Naive B cell (primary cell): ENCODE results near the gene UST. TPM values are rescaled to one million over a fixed set of nuclear protein-coding genes. Genes with fewer than 3 reads are reported as not detected.
"Not testable (repeated sequence)": the region's sequence is repeated elsewhere in the genome, so short reads cannot be mapped to it uniquely, and the experiment has no call there.

Source experiments
- ATAC-seq, 2 donors: fragments of 150-1000 bp; cut with Tn5 transposase; 2 replicates each; pipeline ENCODE4 v1.10.0; 2021; ENCODE audit warnings: low read depth in 2 of 2, mild to moderate bottlenecking in 2 of 2, moderate library complexity in 2 of 2
- DNase-seq: peaks from one replicate; pipeline ENCODE4 v3.0.0; 2022
- H3K27ac Mint-ChIP-seq, 6 donors: one replicate each; pipeline ENCODE4 v1.8.0; 2020 to 2022; ENCODE audit warnings: mild to moderate bottlenecking in 6 of 6, mixed read lengths in 6 of 6, moderate library complexity in 5 of 6, inconsistent platforms in 2 of 6
- H3K27me3 Mint-ChIP-seq, 3 donors: one replicate each; pipeline ENCODE4 v1.8.0; 2021 to 2022; ENCODE audit warnings: mixed read lengths in 3 of 3, mild to moderate bottlenecking in 1 of 3
- H3K36me3 Mint-ChIP-seq, 2 donors: one replicate each; pipeline ENCODE4 v1.8.0; 2020 to 2022; ENCODE audit warnings: mixed read lengths in 2 of 2, inconsistent platforms in 1 of 2, mild to moderate bottlenecking in 1 of 2
- H3K4me1 Mint-ChIP-seq, 3 donors: one replicate each; pipeline ENCODE4 v1.8.0; 2020 to 2022; ENCODE audit warnings: mixed read lengths in 3 of 3, inconsistent platforms in 1 of 3, mild to moderate bottlenecking in 1 of 3, moderate library complexity in 1 of 3
- H3K4me3 Mint-ChIP-seq, 8 donors: one replicate each; pipeline ENCODE4 v1.8.0; 2020 to 2022; ENCODE audit warnings: mild to moderate bottlenecking in 8 of 8, mixed read lengths in 8 of 8, moderate library complexity in 8 of 8, inconsistent platforms in 2 of 8
- H3K9me3 Mint-ChIP-seq, 7 donors: one replicate each; pipeline ENCODE4 v1.8.0; 2020 to 2022; ENCODE audit warnings: mixed read lengths in 7 of 7, mild to moderate bottlenecking in 5 of 7, inconsistent platforms in 2 of 7, moderate library complexity in 1 of 7
- polyA plus RNA-seq, 6 donors: library from polyadenylated mRNA; unstranded; fragments of 300-500 nt; fragmentation: Illumina TruSeq; gene quantifications; one replicate each; pipeline ENCODE4 v1.2.3, GENCODE V29; 2021; ENCODE audit warnings: low read depth in 6 of 6

The UST gene
- polyA plus RNA-seq, 6 donors from 2014 or later, result 2.8 to 7.2 (median 5.2) TPM

DNA sequence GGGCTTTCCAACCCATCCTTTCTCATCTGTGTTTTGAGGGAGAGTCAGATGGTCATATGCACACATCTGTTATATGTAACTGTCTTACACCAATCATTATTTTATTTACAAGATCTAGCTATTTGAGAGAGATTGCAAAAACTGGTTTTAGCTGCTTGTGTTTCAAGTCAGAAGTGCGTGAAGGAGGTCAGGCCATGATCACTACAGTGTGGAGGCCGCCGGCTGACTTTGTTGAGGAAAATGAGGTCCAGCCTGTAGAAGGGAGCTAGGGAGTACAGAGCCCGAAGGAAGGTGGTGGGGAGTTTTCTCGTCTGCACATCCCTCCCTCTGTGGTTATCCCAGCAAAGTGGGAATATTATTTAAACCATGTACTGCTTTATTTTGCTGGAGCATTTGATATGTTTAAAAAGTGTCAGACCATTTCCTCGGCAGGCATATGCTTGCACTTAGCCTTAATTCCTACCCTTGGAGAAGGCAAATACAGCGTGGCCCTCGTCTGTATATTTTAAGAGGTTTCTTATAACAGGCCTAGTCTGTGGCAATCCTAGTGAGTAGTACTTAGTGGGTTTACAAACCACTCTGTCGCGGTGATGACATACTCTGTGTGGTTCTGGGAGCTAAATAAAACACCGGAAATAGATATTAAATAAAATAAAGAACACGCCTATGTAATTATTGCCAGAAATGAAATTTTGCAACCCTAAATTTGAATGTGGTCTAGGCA, 95.6 kb downstream of the UST start:
- H3K4me1 Mint-ChIP-seq, result peaks cover 18 to 40% (median 34%) of the 10 kb centered on the region in 3 donors
- no peaks in the 10 kb centered on the region for H3K9me3 Mint-ChIP-seq
- DNase-seq (no peak), ATAC-seq (no peak)
- H3K27ac Mint-ChIP-seq, result peak overlapping the region in 2 of 6 donors; percentile 4 to 79
- no peak overlapping the region for H3K4me3 Mint-ChIP-seq
- no peaks in the 10 kb centered on the region for H3K36me3 Mint-ChIP-seq
- no peaks in the 10 kb centered on the region for H3K27me3 Mint-ChIP-seq

DNA sequence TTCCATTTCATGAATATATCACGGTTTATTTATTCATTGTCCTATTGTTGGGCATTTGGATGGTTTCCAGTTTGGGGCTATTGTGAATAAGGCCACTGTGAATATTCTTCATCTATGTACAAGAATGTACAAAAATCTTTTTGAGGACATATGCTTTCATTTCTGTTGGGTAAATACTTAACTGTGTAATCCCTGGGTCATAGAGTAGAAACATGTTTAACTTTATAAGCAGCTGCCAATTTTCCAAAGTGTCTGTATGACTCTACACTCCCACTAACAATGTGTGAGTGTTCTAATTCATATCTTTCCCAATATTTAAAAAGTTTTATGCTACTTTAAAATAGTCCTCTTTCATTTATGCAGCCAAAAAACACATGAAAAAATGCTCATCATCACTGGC, 98.6 kb downstream of the UST start:
- DNase-seq (no peak), ATAC-seq (no peak)
- H3K27me3 Mint-ChIP-seq, result no peaks in the 10 kb centered on the region
- H3K36me3 Mint-ChIP-seq, result no peaks in the 10 kb centered on the region
- H3K4me1 Mint-ChIP-seq, result peaks cover 22 to 49% (median 47%) of the 10 kb centered on the region in 3 donors
- H3K9me3 Mint-ChIP-seq, result no peaks in the 10 kb centered on the region
- peak overlapping the region in 1 of 6 donors; percentile 38 for H3K27ac Mint-ChIP-seq
- no peak overlapping the region for H3K4me3 Mint-ChIP-seq

DNA sequence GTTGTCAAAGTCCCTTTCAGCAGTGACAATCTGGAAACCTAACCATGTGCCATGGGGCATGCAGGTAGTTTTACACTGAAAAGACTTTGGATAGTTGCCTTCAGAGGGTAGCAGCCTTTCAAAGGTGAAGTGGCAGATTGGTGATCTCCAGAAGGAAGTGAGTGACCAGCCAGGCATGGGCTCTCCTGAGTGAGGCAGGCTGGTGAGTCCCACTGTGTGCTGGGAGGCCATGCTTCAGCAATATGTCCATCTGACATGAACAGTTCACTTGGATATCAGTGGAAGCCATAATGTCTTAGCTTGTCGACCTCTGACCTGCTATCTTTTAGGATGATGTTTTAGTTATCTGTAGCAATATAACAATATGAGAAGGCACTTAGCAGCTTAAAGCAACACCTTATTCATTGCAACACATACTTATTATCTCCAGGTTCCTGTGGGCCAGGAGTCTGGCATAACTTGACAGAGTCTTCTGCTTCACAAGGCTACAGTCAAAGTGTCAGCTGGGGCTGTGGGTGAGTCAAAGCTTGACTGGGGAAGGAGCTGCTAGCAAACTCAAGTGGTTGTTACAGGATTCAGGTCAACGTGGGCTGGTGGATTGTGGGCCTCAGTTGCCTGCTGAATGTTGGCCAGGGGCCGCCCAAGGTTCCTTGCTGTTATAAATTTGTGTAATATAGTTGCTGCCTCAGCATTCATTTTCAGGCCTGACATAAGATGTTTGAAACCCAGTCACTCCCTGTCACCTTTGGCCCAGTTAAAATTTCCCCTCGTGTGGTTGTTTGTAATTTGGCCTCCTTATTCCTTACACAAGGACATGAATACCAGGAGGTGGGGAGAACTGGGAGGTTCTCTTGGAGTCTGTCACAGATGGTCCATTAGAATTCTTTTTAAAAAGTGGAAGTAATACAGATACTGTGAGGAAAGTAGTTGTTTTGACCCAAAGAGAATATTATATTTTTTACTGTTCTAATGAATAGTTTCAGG, 100.2 kb downstream of the UST start:
- Mint-ChIP-seq H3K9me3 (no peaks in the 10 kb centered on the region), H3K4me3 (peak overlapping the region in 1 of 8 donors; percentile 20), H3K36me3 (no peaks in the 10 kb centered on the region), H3K27me3 (no peaks in the 10 kb centered on the region), H3K27ac (peak overlapping the region; percentile 9 to 95 (median 68)), H3K4me1 (peaks cover 26 to 57% (median 49%) of the 10 kb centered on the region in 3 donors)
- ATAC-seq (peak in 1 of 2 donors; percentile 18), DNase-seq (no peak)

DNA sequence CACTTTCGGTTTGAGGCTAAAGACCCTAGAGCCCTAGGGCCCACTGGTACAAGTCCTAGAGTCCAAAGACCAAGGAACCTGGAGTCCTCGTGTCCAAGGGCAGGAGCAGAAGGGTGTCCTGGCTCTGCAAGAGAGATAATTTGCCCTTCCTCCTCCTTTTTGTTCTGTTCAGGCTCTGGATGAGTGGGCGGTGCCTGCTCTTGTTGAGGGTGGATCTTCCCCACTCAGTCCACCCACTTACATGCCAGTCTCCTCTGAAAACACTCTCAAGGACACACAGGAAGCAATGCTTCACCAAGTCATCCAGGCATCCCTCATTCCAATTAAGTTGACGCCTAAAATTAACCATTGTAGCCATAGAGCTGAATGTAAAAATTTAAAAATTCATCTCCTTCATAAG, 102.1 kb downstream of the UST start:
- peaks cover 35 to 63% (median 60%) of the 10 kb centered on the region in 3 donors for H3K4me1 Mint-ChIP-seq
- H3K27ac Mint-ChIP-seq, result peak overlapping the region in 1 of 6 donors; percentile 18

DNA sequence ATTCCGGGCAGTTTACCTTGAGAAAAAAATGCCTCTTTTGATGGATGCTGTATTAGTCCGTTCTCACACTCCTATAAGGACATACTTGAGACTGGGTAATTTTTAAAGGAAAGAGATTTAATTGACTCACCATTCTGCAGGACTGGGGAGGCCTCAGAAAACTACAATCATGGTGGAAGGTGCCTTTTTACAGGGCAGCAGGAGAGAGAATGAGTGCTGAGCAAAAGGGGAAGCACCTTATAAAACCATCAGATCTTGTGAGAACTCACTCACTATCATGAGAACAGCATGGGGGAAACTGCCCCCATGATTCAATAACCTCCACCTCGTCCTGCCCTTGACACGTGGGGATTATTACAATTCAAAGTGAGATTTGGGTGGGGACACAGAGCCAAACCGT, 102.6 kb downstream of the UST start:
- Mint-ChIP-seq H3K4me3 (peak overlapping the region in 1 of 8 donors; percentile 35), H3K27ac (peak overlapping the region in 2 of 6 donors; percentile 54 to 87), H3K4me1 (peaks cover 41 to 68% (median 65%) of the 10 kb centered on the region in 3 donors)
- H3K9me3 Mint-ChIP-seq, DNase-seq, H3K27me3 Mint-ChIP-seq, H3K36me3 Mint-ChIP-seq: not testable (repeated sequence)
- peak; percentile 30 to 47 for ATAC-seq

More for the DNA sequence above, 102.1 kb downstream of the UST start:
- ATAC-seq, result no peak
- no peaks in the 10 kb centered on the region for H3K27me3 Mint-ChIP-seq
- DNase-seq, result no peak
- H3K9me3 Mint-ChIP-seq, result peaks cover 0 to 3% (median 0%) of the 10 kb centered on the region in 7 donors
- H3K36me3 Mint-ChIP-seq, result no peaks in the 10 kb centered on the region
- H3K4me3 Mint-ChIP-seq, result no peak overlapping the region

DNA sequence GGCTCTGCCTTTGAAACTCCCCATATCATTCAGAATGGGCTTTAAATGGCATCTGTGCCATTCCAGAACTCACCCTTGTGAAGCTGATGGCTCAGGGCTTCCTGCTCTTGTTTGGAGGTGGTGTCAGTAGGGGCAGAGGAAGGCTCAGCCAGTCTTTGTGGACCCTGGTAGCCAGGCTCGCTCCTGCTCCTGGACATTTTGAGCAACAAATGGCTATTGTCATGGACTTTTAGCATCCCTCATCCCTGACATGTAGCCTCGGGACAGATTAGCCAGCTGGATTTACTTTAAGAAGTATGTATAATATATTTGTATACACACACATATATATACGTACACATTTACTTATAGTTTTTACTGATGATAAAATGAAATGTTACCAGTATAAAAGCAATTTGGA, 104.1 kb downstream of the UST start:
- peaks cover 50 to 79% (median 77%) of the 10 kb centered on the region in 3 donors for H3K4me1 Mint-ChIP-seq
- no peak overlapping the region for H3K27ac Mint-ChIP-seq

DNA sequence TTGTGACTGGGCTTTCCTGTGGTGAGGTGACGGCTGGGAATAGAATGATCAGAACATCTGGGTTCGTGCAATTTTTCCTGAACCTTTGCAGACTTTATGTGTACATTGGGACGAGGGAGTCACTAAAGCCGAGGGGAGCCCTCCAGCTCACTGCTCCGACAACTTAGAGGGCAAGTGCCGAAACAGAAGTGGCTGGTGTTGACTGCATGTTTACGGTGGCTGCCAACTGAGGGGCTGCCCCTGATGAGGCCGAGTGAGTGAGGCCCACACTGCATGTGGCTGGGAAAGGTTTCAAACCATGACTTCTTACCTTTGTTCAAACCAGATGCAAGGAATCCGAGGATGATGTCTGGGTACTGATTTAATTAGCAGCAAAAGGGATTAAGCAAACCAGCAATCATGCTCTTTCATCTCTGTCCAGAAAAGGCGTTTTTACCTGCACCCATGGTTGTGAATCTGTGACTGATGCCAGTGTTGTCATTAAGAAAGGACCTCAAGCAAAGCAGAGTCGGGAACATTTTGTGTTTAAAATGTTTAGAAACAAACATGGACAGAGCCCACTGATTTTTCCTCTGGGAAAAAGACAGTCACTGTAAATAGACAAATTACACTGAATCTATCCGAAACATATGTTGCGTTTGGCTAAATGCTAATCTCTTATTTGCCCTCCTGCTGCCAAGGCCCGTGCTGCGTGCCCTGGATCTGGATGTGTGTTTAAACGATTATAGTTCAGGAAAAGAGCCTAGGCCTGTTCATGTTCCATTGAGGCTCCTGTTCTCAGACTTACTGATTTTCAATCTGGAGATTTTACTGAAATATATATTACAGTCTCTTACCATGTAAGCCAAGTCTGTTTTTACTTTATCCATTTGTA, 105.1 kb downstream of the UST start:
- H3K27me3 Mint-ChIP-seq, result no peaks in the 10 kb centered on the region
- peaks cover 0 to 3% (median 0%) of the 10 kb centered on the region in 7 donors for H3K9me3 Mint-ChIP-seq
- H3K36me3 Mint-ChIP-seq, result no peaks in the 10 kb centered on the region
- ATAC-seq, result no peak
- DNase-seq, result no peak
- H3K4me1 Mint-ChIP-seq, result peaks cover 50 to 75% (median 74%) of the 10 kb centered on the region in 3 donors
- no peak overlapping the region for H3K4me3 Mint-ChIP-seq
- H3K27ac Mint-ChIP-seq, result peak overlapping the region in 2 of 6 donors; percentile 20 to 63

More for the DNA sequence above, 104.1 kb downstream of the UST start:
- Mint-ChIP-seq H3K4me3 (no peak overlapping the region), H3K36me3 (no peaks in the 10 kb centered on the region), H3K27me3 (no peaks in the 10 kb centered on the region), H3K9me3 (peaks cover 0 to 3% (median 0%) of the 10 kb centered on the region in 7 donors)
- DNase-seq, result no peak
- ATAC-seq, result no peak

DNA sequence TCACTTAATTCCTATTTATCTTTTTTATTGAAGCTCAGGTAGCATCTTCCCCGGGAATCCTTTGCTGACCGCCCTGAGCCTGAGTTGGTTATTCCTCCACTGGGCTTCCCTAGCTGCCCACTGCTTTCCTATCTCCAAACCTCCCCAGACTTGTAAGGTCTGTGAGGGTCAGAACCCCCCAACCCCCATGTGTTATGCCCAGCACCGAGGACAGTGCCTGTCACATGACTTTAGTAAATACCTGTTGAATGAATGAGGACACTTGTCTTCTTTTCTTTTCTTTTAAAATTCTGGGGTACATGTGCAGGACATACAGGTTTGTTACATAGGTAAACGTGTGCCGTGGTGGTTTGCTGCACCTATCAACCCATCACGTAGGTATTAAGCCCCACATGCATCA, 105.9 kb downstream of the UST start:
- peak overlapping the region in 2 of 6 donors; percentile 6 to 20 for H3K27ac Mint-ChIP-seq

DNA sequence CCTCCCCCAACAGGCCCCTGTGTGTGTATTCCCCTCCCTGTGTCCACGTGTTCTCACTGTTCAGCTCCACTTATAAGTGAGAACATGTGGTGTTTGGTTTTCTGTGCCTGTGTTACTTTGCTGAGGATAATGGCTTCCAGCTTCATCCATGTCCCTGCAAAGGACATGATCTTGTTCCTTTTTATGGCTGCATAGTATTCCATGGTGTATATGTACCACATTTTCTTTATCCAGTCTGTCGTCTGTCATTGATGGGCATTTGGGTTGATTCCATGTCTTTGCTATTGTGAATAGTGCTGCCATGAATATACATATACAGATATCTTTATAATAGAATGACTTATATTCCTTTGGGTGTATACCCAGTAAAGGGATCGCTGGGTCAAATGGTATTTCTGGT, 106.3 kb downstream of the UST start:
- Mint-ChIP-seq H3K27ac (peak overlapping the region in 1 of 6 donors; percentile 84), H3K4me1 (peaks cover 49 to 71% (median 67%) of the 10 kb centered on the region in 3 donors)
- DNase-seq, H3K36me3 Mint-ChIP-seq, H3K4me3 Mint-ChIP-seq, ATAC-seq, H3K9me3 Mint-ChIP-seq, H3K27me3 Mint-ChIP-seq: not testable (repeated sequence)

More for the DNA sequence above, 105.9 kb downstream of the UST start:
- Mint-ChIP-seq H3K36me3 (no peaks in the 10 kb centered on the region), H3K27me3 (no peaks in the 10 kb centered on the region), H3K4me3 (peak overlapping the region in 1 of 8 donors; percentile 39), H3K4me1 (peaks cover 49 to 71% (median 67%) of the 10 kb centered on the region in 3 donors), H3K9me3 (peaks cover 0 to 3% (median 0%) of the 10 kb centered on the region in 7 donors)
- no peak for DNase-seq
- no peak for ATAC-seq

DNA sequence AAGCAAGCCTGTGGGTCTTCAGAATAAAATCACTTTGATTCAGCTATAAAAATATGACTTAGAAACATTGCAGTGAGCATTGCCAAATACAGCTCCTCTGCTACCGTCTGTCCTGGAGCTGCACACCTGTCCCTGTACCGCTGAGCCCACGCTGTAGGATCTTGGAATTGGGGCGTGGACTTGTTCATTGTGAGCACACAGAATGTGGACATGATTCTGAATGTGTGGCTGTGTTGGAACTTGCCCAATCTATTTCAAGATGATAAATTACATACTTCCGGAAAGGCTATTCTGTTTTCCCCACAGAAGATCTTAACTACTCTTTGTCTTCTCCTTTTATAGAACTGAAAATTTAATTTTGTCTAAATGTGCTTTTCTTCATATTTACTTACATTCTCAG, 107.3 kb downstream of the UST start:
- ATAC-seq, result no peak
- Mint-ChIP-seq H3K27ac (peak overlapping the region in 5 of 6 donors; percentile 4 to 88 (median 9)), H3K4me3 (peak overlapping the region in 3 of 8 donors; percentile 29 to 60 (median 37))

DNA sequence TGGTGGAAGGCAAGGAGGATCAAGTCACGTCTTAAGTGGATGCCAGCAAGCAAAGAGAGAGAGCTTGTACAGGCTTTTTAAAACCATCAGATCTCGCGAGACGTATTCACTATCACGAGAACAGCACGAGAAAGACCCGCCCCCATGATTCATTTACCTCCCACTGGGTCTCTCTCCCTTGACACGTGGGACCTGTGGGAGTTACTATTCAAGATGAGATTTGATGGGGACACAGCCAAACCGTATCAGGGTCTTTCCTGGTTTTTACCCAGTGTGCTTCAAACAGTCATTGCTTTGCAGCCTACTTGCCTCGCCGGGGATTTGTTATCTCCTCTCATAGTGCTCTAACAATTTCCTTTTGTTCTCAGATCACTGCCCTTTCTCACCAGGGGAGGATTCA, 108.2 kb downstream of the UST start:
- no peaks in the 10 kb centered on the region for H3K36me3 Mint-ChIP-seq
- peaks cover 0 to 5% (median 0%) of the 10 kb centered on the region in 7 donors for H3K9me3 Mint-ChIP-seq
- H3K4me1 Mint-ChIP-seq, result peaks cover 45 to 63% (median 57%) of the 10 kb centered on the region in 3 donors
- peak overlapping the region in 2 of 6 donors; percentile 9 to 68 for H3K27ac Mint-ChIP-seq
- peak overlapping the region in 1 of 8 donors; percentile 45 for H3K4me3 Mint-ChIP-seq
- ATAC-seq (no peak), DNase-seq (no peak)
- no peaks in the 10 kb centered on the region for H3K27me3 Mint-ChIP-seq

More for the DNA sequence above, 107.3 kb downstream of the UST start:
- H3K9me3 Mint-ChIP-seq, result peaks cover 0 to 5% (median 0%) of the 10 kb centered on the region in 7 donors
- no peak for DNase-seq
- no peaks in the 10 kb centered on the region for H3K27me3 Mint-ChIP-seq
- peaks cover 49 to 68% (median 62%) of the 10 kb centered on the region in 3 donors for H3K4me1 Mint-ChIP-seq
- H3K36me3 Mint-ChIP-seq, result no peaks in the 10 kb centered on the region

DNA sequence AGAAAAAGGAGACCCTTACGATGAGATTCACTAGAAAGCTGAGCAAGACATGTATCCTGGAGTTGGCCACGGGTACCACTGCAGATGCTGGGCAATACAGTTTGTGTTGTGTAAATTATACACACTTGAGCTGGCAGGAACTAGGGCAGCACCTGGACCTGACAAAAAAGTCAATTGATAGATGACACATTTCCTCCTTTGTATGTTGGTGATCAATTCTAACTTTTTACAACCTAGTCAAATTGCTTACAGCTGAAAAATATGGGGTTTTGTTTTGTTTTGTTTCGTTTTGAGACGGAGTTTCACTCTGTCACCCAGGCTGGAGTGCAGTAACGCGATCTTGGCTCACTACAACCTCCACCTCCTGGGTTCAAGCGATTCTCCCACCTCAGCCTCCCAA, 108.9 kb downstream of the UST start:
- DNase-seq (no peak), ATAC-seq (no peak)
- no peak overlapping the region for H3K27ac Mint-ChIP-seq
- peaks cover 40 to 65% (median 59%) of the 10 kb centered on the region in 3 donors for H3K4me1 Mint-ChIP-seq
- H3K36me3 Mint-ChIP-seq, result no peaks in the 10 kb centered on the region
- H3K27me3 Mint-ChIP-seq, result no peaks in the 10 kb centered on the region
- H3K9me3 Mint-ChIP-seq, result peaks cover 0 to 5% (median 0%) of the 10 kb centered on the region in 7 donors
- no peak overlapping the region for H3K4me3 Mint-ChIP-seq
